Measurements from ENCODE around the gene TOMM40L. TPM values are rescaled to one million over a fixed set of nuclear protein-coding genes. Genes with fewer than 3 reads are reported as not detected.
A peak's percentile ranks its signal among the peaks of the same experiment; 100 is the strongest.

Gene TOMM40L
- total RNA-seq, 4 donors from 2014 or later: 9.6 to 15.4 (median 13.4) TPM

DNA sequence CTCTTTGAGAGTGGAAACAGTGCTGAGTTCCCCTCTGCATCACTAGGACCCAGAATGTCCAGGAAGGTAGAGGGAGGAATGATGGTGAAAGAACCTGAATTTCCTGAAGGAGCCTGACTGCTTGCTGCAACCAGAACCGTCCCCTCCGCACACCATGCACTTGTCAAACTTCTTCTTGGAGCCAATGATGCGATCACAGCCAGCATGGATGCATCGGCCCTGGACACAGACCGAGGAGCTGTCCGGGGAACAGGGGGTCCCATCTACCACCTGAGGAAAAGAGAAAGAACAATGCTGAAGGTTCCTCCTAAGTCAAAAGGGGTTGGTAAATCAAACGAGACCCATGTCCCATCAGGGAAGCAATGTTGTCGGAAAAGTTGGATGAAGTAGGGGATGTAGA is 33.9 kb upstream of the TOMM40L start:
- ATAC-seq (ENCODE audit: low FRiP score) (no peak), DNase-seq (ENCODE audit: low spot score) (no peak)
- TF ChIP-seq, protein P1, sequence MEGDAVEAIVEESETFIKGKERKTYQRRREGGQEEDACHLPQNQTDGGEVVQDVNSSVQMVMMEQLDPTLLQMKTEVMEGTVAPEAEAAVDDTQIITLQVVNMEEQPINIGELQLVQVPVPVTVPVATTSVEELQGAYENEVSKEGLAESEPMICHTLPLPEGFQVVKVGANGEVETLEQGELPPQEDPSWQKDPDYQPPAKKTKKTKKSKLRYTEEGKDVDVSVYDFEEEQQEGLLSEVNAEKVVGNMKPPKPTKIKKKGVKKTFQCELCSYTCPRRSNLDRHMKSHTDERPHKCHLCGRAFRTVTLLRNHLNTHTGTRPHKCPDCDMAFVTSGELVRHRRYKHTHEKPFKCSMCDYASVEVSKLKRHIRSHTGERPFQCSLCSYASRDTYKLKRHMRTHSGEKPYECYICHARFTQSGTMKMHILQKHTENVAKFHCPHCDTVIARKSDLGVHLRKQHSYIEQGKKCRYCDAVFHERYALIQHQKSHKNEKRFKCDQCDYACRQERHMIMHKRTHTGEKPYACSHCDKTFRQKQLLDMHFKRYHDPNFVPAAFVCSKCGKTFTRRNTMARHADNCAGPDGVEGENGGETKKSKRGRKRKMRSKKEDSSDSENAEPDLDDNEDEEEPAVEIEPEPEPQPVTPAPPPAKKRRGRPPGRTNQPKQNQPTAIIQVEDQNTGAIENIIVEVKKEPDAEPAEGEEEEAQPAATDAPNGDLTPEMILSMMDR (IDR thresholded peaks at IDR 0.05): no peak

- TF ChIP-seq, protein P1 (IDR thresholded peaks at IDR 0.05): peak in 1 of 3 donors; percentile 50
- DNase-seq (ENCODE audit: low spot score): no peak
- ATAC-seq (ENCODE audit: low FRiP score): no peak
Measured at GRCh38 chr1:161192476-161193465, 33.1 kb upstream of the TOMM40L start.

- no peak for ATAC-seq (ENCODE audit: low FRiP score)
- no peak for DNase-seq (ENCODE audit: low spot score)
- TF ChIP-seq, protein P1 (IDR thresholded peaks at IDR 0.05): no peak
Measured at GRCh38 chr1:161193561-161194235, 32.2 kb upstream of the TOMM40L start.

- DNase-seq (ENCODE audit: low spot score): no peak
- TF ChIP-seq, protein P1 (IDR thresholded peaks at IDR 0.05): no peak
- no peak for ATAC-seq (ENCODE audit: low FRiP score)
Measured at GRCh38 chr1:161195171-161195570, 30.7 kb upstream of the TOMM40L start.

DNA sequence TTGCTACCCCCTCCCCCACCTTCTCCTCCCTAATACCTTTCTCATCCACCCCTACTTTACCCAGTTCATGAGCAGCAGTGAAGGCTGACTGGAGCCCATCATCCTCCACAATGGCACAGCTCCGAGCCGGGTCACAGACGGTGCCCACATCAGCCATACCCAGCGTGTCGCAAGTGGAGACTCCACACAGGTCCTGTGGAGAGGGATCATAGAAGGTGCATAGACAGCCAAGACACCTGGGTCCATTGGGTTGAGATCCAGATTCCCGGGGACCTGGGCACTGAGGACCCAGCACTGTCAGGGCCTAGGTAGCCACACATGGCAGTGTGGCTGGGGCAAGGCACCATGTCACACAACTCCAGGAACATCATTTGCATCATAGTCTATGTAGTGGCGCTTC is 29.7 kb upstream of the TOMM40L start:
- DNase-seq (ENCODE audit: low spot score): no peak
- ATAC-seq (ENCODE audit: low FRiP score): no peak

GRCh38 chr1:161196521-161197451 is 29.1 kb upstream of the TOMM40L start:
- no peak for ATAC-seq (ENCODE audit: low FRiP score)
- TF ChIP-seq, protein P1 (IDR thresholded peaks at IDR 0.05): no peak
- DNase-seq (ENCODE audit: low spot score): no peak

More for the DNA sequence above, 29.7 kb upstream of the TOMM40L start:
- TF ChIP-seq, protein P1 (IDR thresholded peaks at IDR 0.05): no peak

Data from omental fat pad (tissue), 4 donors.